SHP77 (cell line): ENCODE data around the gene FPR2.
"Not testable (repeated sequence)": the region's sequence is repeated elsewhere in the genome, so short reads cannot be mapped to it uniquely, and the experiment has no call there.

Source experiments
- DNase-seq, 2 experiments: peaks; one replicate each; lab custom pipeline; 2025; lab: John Stamatoyannopoulos, UW

FPR2 gene, protein sequence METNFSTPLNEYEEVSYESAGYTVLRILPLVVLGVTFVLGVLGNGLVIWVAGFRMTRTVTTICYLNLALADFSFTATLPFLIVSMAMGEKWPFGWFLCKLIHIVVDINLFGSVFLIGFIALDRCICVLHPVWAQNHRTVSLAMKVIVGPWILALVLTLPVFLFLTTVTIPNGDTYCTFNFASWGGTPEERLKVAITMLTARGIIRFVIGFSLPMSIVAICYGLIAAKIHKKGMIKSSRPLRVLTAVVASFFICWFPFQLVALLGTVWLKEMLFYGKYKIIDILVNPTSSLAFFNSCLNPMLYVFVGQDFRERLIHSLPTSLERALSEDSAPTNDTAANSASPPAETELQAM

DNA sequence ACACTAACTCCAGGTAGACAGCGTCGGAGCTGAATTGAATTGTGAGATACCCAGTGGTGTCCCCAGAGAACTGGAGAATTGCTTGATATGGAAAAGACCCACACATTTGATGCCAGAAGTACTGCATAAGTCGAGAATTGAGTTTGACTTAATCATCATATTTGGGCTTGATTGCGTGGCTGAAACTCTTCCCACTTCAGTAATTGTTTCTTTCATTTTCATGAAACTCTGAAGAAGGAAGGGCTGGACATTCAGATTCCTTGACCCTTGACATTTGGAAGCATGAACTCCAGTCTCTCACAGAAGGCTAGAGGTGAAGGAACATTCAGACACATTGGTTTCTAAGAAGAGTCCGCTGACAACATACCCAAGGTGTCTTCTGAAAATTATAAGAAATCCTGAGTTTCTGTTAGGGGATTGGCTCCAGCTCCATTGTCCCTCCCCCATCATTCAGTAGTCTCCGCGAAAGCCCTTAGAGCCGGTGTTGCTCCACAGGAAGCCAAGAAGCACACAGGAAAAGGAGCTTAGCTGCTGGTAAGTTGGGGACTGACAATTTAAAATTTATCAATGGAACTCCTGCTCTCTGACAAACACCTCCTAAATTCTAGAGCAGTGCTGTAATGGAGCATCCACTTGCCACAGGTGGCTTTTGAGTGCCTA lies at the start of gene FPR2:
FPR2 (plus strand) TSS at position 484 of the 660 bp plus-strand sequence. CDS start 7,479 bp downstream, outside the sequence.
- no peak for DNase-seq

DNA sequence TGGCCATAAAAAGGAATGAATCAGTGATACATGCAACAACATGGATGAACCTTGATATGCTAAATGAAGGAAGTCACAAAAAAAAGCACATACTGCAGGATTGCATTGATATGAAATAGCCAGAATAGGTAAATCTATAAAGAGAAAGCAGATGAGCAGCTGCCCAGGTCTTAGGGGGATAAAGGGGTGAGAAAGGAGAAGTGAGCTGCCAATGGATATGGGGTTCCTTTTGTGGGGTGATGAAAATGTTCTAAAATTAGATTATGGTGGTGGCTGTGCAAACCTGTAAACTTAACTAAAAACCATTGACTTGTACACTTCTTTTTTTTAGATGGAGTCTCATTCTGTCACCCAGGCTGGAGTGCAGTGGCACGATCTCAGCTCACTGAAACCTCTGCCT lies 49.3 kb upstream of the FPR2 start:
- no peak for DNase-seq

DNA sequence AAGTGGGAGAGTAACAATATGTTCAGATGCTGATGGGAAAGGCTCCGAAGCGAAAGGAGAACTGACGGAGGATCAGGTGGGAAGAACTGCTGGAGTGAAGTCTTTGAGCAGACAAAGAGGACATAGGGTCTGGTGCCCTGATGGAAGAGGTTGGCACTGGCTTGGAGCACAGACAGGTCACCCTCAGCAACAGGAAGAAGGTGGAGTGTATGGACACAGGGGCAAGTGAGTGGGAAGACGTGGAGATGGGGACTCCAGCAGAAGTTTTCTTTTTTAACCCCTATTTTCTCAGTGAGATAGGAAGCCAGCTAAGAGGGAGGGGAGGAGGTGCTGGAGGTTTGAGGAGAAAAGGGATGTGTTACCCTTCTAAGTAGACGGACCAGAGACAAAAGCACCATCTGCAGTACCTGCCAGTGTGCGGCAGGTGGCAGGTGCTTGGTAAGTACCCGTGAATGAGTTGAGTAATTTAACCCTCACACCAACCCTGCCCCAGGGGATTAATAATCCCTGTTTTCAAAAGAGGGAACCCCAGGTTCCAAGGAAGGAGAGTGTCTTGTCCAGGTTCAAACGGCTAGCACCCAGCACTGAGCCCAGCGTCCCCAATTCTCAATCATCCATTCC lies 48.4 kb upstream of the FPR2 start:
- DNase-seq: peak; percentile 21 to 26

GRCh38 chr19:51713319-51714285 lies 47.4 kb upstream of the FPR2 start:
- DNase-seq: no peak

GRCh38 chr19:51714848-51715247 lies 46.1 kb upstream of the FPR2 start:
- DNase-seq: no peak

DNA sequence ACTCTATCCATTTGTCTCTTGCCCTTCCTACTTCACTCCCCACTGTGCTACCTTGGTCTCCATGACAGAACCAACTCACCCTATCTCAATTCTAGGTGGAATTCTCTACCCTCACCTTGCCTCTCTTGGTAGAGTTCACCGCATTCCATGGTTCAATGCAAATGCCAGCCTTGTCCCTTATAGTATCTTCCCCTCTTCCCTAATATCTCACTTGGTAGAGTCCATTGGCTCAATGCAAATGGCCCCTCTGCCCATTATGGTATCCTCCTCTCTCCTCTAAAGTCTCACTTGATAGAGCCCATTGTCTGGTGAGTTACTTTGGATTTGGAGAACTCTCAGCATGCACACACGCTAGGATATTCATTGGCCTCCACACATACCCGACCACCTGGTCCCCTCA lies 45.1 kb upstream of the FPR2 start:
- DNase-seq: no peak

DNA sequence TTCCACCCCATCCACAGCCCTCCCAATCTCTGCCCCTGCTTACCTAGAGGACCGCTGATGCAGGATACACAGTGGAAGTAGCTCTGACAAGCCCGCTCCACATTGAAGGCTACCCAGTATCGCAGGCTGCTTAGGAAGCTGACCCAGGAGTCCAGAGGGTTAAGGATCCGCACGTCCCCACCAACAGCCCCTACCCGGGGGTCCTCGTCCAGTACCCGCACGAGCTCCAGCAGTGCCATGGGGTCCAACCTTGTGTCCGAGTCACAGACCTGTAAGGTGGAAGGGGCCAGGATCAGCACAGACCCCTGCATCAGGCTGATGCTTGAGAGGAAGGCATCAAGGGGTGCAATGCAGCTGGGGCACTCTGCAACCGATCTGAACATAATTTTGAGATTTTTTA lies 44.1 kb upstream of the FPR2 start:
- no peak for DNase-seq

GRCh38 chr19:51719251-51719988 lies 41.6 kb upstream of the FPR2 start:
- no peak for DNase-seq

DNA sequence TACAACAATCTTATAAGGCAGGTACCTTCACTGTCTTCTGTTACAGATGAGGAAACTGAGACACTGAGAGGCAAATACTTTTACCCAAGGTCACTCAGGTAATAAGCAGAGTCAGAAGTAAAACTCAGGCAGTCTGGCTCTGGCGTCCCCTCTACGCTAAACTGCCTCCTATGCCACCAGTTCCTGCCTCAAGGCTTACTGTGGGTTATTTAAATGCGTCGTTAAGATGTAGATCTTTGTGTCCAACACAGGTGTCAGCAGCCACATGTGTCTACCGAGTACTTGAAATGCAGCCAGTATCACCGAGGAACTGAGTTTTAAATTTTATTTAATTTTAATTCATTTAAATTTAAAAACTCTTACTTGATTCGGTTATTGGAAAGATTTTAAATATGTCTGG lies 39.1 kb upstream of the FPR2 start:
- DNase-seq: no peak

GRCh38 chr19:51722492-51722891 lies 38.5 kb upstream of the FPR2 start:
- DNase-seq: no peak

DNA sequence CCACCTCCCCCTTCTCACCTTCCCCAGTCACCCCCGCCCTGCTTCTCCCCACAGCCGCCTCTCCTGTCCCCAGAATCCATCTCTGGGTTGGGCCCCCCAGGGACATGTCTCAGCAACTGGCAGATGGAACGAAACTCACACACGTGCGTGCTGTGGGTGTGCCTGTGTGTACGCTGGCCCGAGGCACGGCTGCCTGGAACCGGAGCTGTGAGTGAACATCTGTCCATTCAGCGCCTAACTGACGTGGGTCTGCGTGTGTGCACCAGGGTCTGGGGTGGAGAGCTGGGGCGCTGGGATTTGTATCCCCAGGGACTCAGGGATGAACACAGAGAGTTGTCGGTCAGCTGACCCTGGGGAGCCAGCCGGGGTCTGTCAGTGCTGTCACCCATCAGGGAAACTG lies 36.4 kb upstream of the FPR2 start:
- no peak for DNase-seq

DNA sequence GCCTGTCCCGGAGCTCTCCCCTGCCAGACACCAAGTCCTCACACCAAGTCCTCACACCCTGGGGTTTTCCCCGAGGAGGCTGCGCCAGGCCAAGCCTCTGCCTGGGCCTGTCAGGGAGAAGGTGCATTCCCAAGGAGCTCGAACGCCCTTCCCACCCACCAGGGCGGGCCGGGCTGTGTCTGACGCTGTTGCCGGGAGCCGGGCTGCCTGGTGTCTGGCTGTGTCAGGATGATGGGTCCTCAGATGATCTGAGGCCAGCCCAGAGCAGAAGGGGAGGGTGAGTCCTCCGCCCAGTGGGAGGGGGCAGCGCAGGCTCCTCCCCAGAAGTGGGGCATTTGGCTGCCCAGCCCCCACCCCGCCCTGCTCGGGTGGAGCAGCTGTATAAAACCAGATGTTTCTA lies 34.9 kb upstream of the FPR2 start:
- no peak for DNase-seq

GRCh38 chr19:51727349-51727880 lies 33.6 kb upstream of the FPR2 start:
- no peak for DNase-seq

GRCh38 chr19:51729781-51730180 lies 31.2 kb upstream of the FPR2 start:
- no peak for DNase-seq

DNA sequence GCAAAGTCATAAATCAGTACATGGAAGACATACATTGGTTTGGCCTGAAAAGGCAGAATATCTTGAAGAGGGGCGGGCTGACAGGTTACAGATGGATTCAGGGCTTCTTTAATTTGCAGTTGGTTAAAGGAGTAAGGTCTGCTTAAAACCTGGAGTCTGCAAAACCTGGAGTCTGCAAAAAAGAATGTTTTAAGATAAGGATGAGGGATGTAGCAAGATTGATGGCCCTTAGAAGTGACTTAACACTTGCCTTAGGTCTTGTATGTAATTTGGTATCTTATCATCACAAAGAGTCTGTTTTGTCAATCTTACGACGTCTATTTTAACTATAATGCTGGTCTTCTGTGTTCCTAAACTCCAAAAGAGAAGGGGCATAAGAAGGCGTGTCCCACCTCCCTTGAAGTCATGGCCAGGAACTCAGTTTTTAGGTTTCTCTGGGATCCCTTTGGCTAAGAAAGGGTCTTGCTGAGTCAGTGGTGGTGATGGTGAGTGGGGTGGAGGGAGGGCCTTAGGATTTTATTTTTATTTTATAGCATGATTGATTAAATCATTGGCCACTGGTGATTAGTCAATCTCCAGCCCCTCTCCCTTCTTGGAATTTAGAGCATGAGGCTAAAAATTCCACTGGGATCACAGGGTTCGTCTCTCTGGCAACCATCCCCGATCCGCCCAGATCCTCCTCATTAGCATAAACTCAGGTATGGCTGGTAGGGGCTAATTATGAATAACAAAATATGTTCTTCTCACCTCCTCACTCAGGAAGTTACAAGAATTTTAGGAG lies 27.0 kb upstream of the FPR2 start:
- no peak for DNase-seq

- DNase-seq: no peak
These were observed 25.1 kb upstream of the FPR2 start for GRCh38 chr19:51735759-51736449.

DNA sequence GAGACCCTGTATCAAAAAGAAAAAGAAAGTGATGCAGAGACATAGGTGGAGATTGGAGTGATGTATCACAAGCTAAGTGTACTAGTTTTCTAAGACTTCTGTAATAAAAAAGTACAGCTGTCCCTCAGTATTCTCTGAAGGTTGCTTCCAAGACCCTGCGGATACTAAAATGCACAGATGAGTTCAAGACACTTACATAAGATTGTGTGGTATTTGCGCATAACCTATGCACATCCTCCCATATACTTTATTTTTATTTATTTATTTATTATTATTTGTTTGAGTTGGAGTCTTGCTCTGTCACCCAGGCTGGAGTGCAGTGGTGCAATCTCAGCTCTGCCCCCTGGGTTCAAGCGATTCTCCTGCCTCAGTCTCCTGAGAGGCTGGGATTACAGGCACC lies 23.6 kb upstream of the FPR2 start:
- DNase-seq: no peak

DNA sequence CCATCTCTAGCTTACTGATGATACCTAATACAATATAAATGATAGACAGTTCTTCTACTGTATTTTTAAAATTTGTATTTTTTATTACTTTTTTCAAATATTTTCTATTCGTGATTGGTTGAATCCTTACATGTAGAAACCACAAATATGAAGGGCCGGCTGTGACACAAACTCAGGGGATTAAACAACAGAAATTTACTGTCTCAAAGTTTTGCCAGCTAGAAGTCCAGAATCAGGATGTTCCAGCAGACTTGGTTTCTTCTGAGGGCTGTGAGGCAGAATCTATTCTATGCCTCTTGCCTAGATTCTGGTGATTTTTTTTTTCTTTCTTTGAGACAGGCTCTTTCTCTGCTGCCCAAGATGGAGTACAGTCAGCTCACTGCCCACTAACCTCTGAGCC lies 23.1 kb upstream of the FPR2 start:
- DNase-seq: no peak

DNA sequence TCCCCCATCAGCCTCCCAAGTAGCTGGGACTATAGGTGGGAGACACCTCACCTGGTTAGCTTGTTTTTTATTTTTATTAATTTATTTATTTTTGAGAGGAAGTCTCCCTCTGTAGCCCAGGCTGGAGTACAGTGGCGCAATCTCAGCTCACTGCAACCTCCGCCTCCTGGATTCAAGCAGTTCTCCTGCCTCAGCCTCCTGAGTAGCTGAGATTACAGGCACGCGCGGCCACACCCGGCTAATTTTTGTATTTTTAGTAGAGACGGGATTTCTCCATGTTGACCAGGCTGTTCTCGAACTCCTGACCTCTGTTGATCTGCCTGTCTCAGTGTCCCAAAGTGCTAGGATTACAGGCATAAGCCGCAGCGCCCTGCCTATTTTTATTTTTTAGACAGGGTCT lies 22.5 kb upstream of the FPR2 start:
- not testable (repeated sequence) for DNase-seq
